MM.1S (cell line): Measurements from ENCODE around the gene PRMT1.

Experiments
- DNase-seq: peaks from one replicate; pipeline ENCODE4 v3.0.0-alpha.2; 2015
- H2AFZ ChIP-seq: fragments of 300-600 bp; sonication (generic); 2 replicates; pipeline ENCODE4 v1.6.0; 2016; ENCODE audit warnings: antibody characterized with exemption, low read length
- H3F3A ChIP-seq: fragments of 300-600 bp; sonication (generic); 2 replicates; pipeline ENCODE4 v1.6.1; 2016; ENCODE audit warnings: mild to moderate bottlenecking, antibody characterized with exemption, low read length, moderate library complexity, mixed read lengths; ENCODE audit not compliant: insufficient read depth
- H3K27ac ChIP-seq: fragments of 300-600 bp; sonication (generic); 2 replicates; pipeline ENCODE4 v1.5.1; 2016; ENCODE audit warnings: mild to moderate bottlenecking, low read length
- H3K27me3 ChIP-seq: fragments of 300-600 bp; sonication (generic); replicated peaks from 2 replicates; pipeline ENCODE4 v1.6.0; 2016; ENCODE audit warnings: low read length; ENCODE audit not compliant: insufficient read depth
- H3K36me3 ChIP-seq: fragments of 300-600 bp; sonication (generic); replicated peaks from 2 replicates; pipeline ENCODE4 v1.6.1; 2016; ENCODE audit warnings: mild to moderate bottlenecking, low read length, mixed read lengths; ENCODE audit not compliant: insufficient read depth
- H3K4me1 ChIP-seq: fragments of 300-600 bp; sonication (generic); 2 replicates; pipeline ENCODE4 v1.6.1; 2016; ENCODE audit warnings: low read length, mixed read lengths
- H3K4me2 ChIP-seq: fragments of 300-600 bp; sonication (generic); 2 replicates; pipeline ENCODE4 v1.6.0; 2016; ENCODE audit warnings: low read depth, low read length
- H3K4me3 ChIP-seq: fragments of 300-600 bp; sonication (generic); 2 replicates; pipeline ENCODE4 v1.5.1; 2016; ENCODE audit warnings: low read length, mixed read lengths
- H3K79me2 ChIP-seq: fragments of 300-600 bp; sonication (generic); 2 replicates; pipeline ENCODE4 v1.6.1; 2016; ENCODE audit warnings: mixed run types, low read length, mixed read lengths
- H3K9ac ChIP-seq: fragments of 300-600 bp; sonication (generic); 2 replicates; pipeline ENCODE4 v1.6.1; 2016; ENCODE audit warnings: low read length, mixed read lengths
- H3K9me2 ChIP-seq: fragments of 300-600 bp; sonication (generic); replicated peaks from 2 replicates; pipeline ENCODE4 v1.6.1; 2016; ENCODE audit warnings: mild to moderate bottlenecking, low read length, mixed read lengths; ENCODE audit not compliant: insufficient read depth
- H3K9me3 ChIP-seq: fragments of 300-600 bp; sonication (generic); replicated peaks from 2 replicates; pipeline ENCODE4 v1.6.1; 2016; ENCODE audit warnings: mild to moderate bottlenecking, low read length, mixed read lengths; ENCODE audit not compliant: insufficient read depth
- H4K20me1 ChIP-seq: fragments of 300-600 bp; sonication (generic); 2 replicates; pipeline ENCODE4 v1.6.1; 2016; ENCODE audit warnings: mild to moderate bottlenecking, low read length, moderate library complexity, mixed read lengths; ENCODE audit not compliant: insufficient read depth
- CTCF ChIP-seq: fragments of 300-600 bp; sonication (generic); IDR thresholded peaks from 2 replicates; pipeline ENCODE4 v1.5.1; 2016; ENCODE audit warnings: antibody characterized with exemption, low read length, mixed read lengths
- EZH2 ChIP-seq: fragments of 300-600 bp; sonication (generic); optimal IDR thresholded peaks from 2 replicates; pipeline ENCODE3; 2017; ENCODE audit warnings: low read depth, mild to moderate bottlenecking, antibody characterized with exemption, low read length, mixed read lengths
- EZH2phosphoT487 ChIP-seq: fragments of 300-600 bp; sonication (generic); IDR thresholded peaks from 2 replicates; pipeline ENCODE4 v1.6.1; 2018; ENCODE audit warnings: antibody characterized with exemption, low read length

Gene PRMT1

GRCh38 chr19:49688531-49689132 lies 11.6 kb downstream of the PRMT1 start:
- H3K4me2 ChIP-seq, result no peak overlapping the region
- H3K4me1 ChIP-seq, result no peaks in the 10 kb centered on the region
- DNase-seq, result no peak
- H2AFZ ChIP-seq, result no peak overlapping the region
- H3K9me3 ChIP-seq, result no peaks in the 10 kb centered on the region
- H3K9ac ChIP-seq, result no peak overlapping the region
- peaks cover 10% of the 10 kb centered on the region for H3K27me3 ChIP-seq
- no peak overlapping the region for H3K4me3 ChIP-seq
- H3F3A ChIP-seq, result peaks cover 6% of the 10 kb centered on the region; the same call in 1 of the 2 replicates
- no peak overlapping the region for H3K27ac ChIP-seq
- TF ChIP-seq CTCF (no peak), EZH2phosphoT487 (no peak), EZH2 (no peak)
- H3K36me3 ChIP-seq, result no peaks in the 10 kb centered on the region; the same call in none of the 2 replicates
- H3K9me2 ChIP-seq, result no peaks in the 10 kb centered on the region
- H3K79me2 ChIP-seq, result peaks cover 6% of the 10 kb centered on the region
- no peaks in the 10 kb centered on the region for H4K20me1 ChIP-seq

GRCh38 chr19:49689133-49690078 lies 12.3 kb downstream of the PRMT1 start, which contains the start of gene ADM5:
Gene ADM5 (plus strand): TSS chr19:49689594. CDS start chr19:49689838, 244 bp downstream.
- H3K4me2 ChIP-seq, result no peak within 1 kb of the TSS
- no peak within 1 kb of the TSS for H3K9ac ChIP-seq

GRCh38 chr19:49690079-49690655 lies 13.1 kb downstream of the PRMT1 start:
- Histone ChIP-seq H3K9ac (no peak overlapping the region), H3K4me2 (no peak overlapping the region), H3K4me3 (no peak overlapping the region), H3K36me3 (no peaks in the 10 kb centered on the region), H4K20me1 (no peaks in the 10 kb centered on the region), H3K4me1 (no peaks in the 10 kb centered on the region), H3F3A (peaks cover 6% of the 10 kb centered on the region; the same call in 1 of the 2 replicates), H3K9me3 (no peaks in the 10 kb centered on the region), H3K27ac (no peak overlapping the region), H3K9me2 (no peaks in the 10 kb centered on the region), H3K79me2 (no peaks in the 10 kb centered on the region), H2AFZ (no peak overlapping the region), H3K27me3 (peaks cover 10% of the 10 kb centered on the region)
- no peak for DNase-seq
- TF ChIP-seq EZH2phosphoT487 (no peak), EZH2 (no peak), CTCF (no peak)

More at GRCh38 chr19:49689133-49690078, 12.3 kb downstream of the PRMT1 start, which contains the start of gene ADM5:
- Histone ChIP-seq H3K4me3 (no peak within 1 kb of the TSS), H4K20me1 (no peaks in the 10 kb centered on the region), H3K36me3 (no peaks in the 10 kb centered on the region; the same call in 1 of the 2 replicates), H3K27ac (no peak within 1 kb of the TSS), H2AFZ (no peak within 1 kb of the TSS), H3K79me2 (no peaks in the 10 kb centered on the region), H3K27me3 (peaks cover 10% of the 10 kb centered on the region), H3K9me2 (no peaks in the 10 kb centered on the region), H3F3A (peaks cover 6% of the 10 kb centered on the region; the same call in 1 of the 2 replicates), H3K4me1 (no peaks in the 10 kb centered on the region), H3K9me3 (no peaks in the 10 kb centered on the region)
- no peak for TF ChIP-seq CTCF
- no peak for DNase-seq
